Body of pancreas (tissue), 4 donors: ENCODE data around the gene ANKRD44. TPM values are rescaled to one million over a fixed set of nuclear protein-coding genes. Genes with fewer than 3 reads are reported as not detected.

Experiments
- ATAC-seq: fragments of 150-250 bp; one replicate; pipeline ENCODE4 v1.9.1; 2016
- DNase-seq, 4 donors: peaks; one replicate each; pipeline ENCODE4 v3.0.0-alpha.2; 2019
- H3K27ac ChIP-seq, 4 donors: fragments of 200-600 bp; sonication (generic); 1 replicate in 3 of 4; 2 replicates in 1 of 4; pipeline versions ENCODE4 v1.5.1 to v1.6.1; 2016 to 2019; ENCODE audit warnings: mild to moderate bottlenecking in 1 of 4, mixed read lengths in 1 of 4, moderate library complexity in 1 of 4
- H3K27me3 ChIP-seq, 2 donors: fragments of 200-600 bp; sonication (generic); one replicate each; pipeline ENCODE4 v1.6.0; 2016; ENCODE audit warnings: mild to moderate bottlenecking in 1 of 2
- H3K36me3 ChIP-seq, 2 donors: fragments of 200-600 bp; sonication (generic); replicated peaks in 1 of 2; 2 replicates each; pipeline ENCODE4 v1.5.1; 2016; ENCODE audit warnings: low read depth in 2 of 2; ENCODE audit not compliant: insufficient read depth in 1 of 2
- H3K4me1 ChIP-seq: fragments of 200-600 bp; sonication (generic); one replicate; pipeline ENCODE4 v1.6.0; 2016
- H3K4me3 ChIP-seq, 2 donors: fragments of 200-600 bp; sonication (generic); 1 replicate in 1 of 2; 2 replicates in 1 of 2; pipeline ENCODE4 v1.5.1; 2016 to 2019
- H3K9me3 ChIP-seq, 3 donors: fragments of 200-600 bp; sonication (generic); 1 replicate in 2 of 3; 2 replicates in 1 of 3; pipeline ENCODE4 v1.5.1; 2016
- POLR2A ChIP-seq, 3 donors: fragments of 450-650 bp; IDR thresholded peaks; one replicate each; pipeline ENCODE4 v1.6.1; 2016; ENCODE audit warnings: antibody characterized with exemption in 3 of 3, mild to moderate bottlenecking in 2 of 3
- WGBS, 2 donors: methylation state at CpG; one replicate each; pipeline ENCODE4 v1.1.5; 2017; 5-methylcytosine and 5-hydroxymethylcytosine counted together
- intact Hi-C: fragments of 100-400 bp; cut with DNase I; formaldehyde crosslinking; loops from one replicate; pipeline ENCODE4 v1.15.1; 2023
- total RNA-seq, 2 donors: library from RNA; depleted of rRNA; stranded (reverse); fragments of >200 nt; gene quantifications; one replicate each; pipeline ENCODE4 v1.1.0, GENCODE V29; 2016
- TF ChIP-seq, protein P1 (sequence below), 7 experiments: fragments of 450-650 bp in 4 of 7; fragments of 200-600 bp in 3 of 7; sonication (generic) in 3 of 7; IDR thresholded peaks; one replicate each; pipeline ENCODE4 v1.5.1; 2016 to 2019; ENCODE audit warnings: antibody characterized with exemption in 7 of 7

ANKRD44 gene
- total RNA-seq, 2 donors from 2014 or later, result 12.2 TPM

GRCh38 chr2:197034292-197034691, 276.3 kb downstream of the ANKRD44 start:
- intact Hi-C loops, result no loop called here
- TF ChIP-seq, protein P1, sequence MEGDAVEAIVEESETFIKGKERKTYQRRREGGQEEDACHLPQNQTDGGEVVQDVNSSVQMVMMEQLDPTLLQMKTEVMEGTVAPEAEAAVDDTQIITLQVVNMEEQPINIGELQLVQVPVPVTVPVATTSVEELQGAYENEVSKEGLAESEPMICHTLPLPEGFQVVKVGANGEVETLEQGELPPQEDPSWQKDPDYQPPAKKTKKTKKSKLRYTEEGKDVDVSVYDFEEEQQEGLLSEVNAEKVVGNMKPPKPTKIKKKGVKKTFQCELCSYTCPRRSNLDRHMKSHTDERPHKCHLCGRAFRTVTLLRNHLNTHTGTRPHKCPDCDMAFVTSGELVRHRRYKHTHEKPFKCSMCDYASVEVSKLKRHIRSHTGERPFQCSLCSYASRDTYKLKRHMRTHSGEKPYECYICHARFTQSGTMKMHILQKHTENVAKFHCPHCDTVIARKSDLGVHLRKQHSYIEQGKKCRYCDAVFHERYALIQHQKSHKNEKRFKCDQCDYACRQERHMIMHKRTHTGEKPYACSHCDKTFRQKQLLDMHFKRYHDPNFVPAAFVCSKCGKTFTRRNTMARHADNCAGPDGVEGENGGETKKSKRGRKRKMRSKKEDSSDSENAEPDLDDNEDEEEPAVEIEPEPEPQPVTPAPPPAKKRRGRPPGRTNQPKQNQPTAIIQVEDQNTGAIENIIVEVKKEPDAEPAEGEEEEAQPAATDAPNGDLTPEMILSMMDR (IDR thresholded peaks at IDR 0.05), result no peak
- no peak for TF ChIP-seq POLR2A (IDR thresholded peaks at IDR 0.05)
- WGBS, 2 donors, result 40 to 49% methylated on average over 5 of the region's 5 CpGs

DNA sequence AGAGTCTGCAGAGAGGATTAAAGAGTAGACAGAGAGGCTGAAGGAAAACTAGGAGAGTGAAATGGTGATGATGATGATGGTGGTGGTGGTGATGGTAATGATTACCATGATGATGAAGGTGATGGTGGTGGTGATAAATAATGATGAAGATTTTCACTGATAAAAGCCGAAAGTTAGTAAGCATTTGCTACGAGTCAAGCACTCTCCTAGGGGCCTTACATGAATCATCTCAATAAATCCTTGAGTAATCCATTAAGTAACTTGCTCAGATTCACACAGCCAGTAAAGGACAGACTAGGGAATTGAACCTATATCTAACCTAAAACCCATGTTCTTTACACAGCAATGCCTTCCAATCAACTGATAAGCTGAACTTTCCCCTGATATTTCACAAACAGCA, 277.4 kb downstream of the ANKRD44 start:
- ATAC-seq (no peak), DNase-seq (no peak)
- Histone ChIP-seq H3K27ac (no peak overlapping the region), H3K4me1 (peaks cover 38% of the 10 kb centered on the region), H3K36me3 (no peaks in the 10 kb centered on the region), H3K27me3 (no peaks in the 10 kb centered on the region), H3K4me3 (no peak overlapping the region), H3K9me3 (no peaks in the 10 kb centered on the region)
- WGBS, 2 donors, result 92 to 98% methylated on average over 2 of the region's 2 CpGs
- TF ChIP-seq, protein P1 (IDR thresholded peaks at IDR 0.05), result no peak
- no peak for TF ChIP-seq POLR2A (IDR thresholded peaks at IDR 0.05)
- intact Hi-C loops, result no loop called here

More at GRCh38 chr2:197034292-197034691, 276.3 kb downstream of the ANKRD44 start:
- no peaks in the 10 kb centered on the region for H3K36me3 ChIP-seq
- peak; percentile 27 for ATAC-seq
- H3K4me3 ChIP-seq, result no peak overlapping the region
- H3K27me3 ChIP-seq, result no peaks in the 10 kb centered on the region
- H3K9me3 ChIP-seq, result no peaks in the 10 kb centered on the region
- H3K4me1 ChIP-seq, result peaks cover 38% of the 10 kb centered on the region
- DNase-seq, result no peak
- no peak overlapping the region for H3K27ac ChIP-seq

- DNase-seq (no peak), ATAC-seq (peak; percentile 69)
- Histone ChIP-seq H3K9me3 (no peaks in the 10 kb centered on the region), H3K27me3 (no peaks in the 10 kb centered on the region), H3K4me1 (peaks cover 38% of the 10 kb centered on the region), H3K4me3 (no peak overlapping the region), H3K27ac (peak overlapping the region in 1 of 4 donors; percentile 5), H3K36me3 (no peaks in the 10 kb centered on the region)
- no peak for TF ChIP-seq POLR2A (IDR thresholded peaks at IDR 0.05)
- TF ChIP-seq, protein P1 (IDR thresholded peaks at IDR 0.05), result no peak
- intact Hi-C loops, result no loop called here
Observed at GRCh38 chr2:197031803-197032202, 278.8 kb downstream of the ANKRD44 start.

- 84 to 85% methylated on average over 3 of the region's 3 CpGs for WGBS, 2 donors
Observed at GRCh38 chr2:197030090-197030489, 280.5 kb downstream of the ANKRD44 start.

DNA sequence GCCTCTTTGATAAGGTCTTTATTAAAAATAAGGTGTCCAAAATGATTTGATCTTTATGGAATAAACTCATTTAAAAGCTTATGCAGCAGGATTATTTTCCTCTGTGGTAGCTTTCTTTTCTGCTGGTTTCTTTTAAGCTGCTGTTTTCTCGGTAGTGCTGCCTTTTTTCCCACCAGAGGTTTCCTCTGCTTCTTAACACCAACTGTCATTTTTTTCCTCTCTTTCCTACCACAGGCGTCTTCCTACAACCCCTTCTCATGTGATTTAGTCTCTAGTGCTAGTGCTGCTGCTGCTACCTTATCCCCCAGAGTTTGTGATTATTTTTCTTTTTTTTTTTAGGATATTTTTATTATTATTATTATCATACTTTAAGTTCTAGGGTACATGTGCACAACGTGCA, 281.9 kb downstream of the ANKRD44 start:
- 92 to 93% methylated on average over 3 of the region's 3 CpGs for whole genome bisulfite sequencing, 2 donors
- intact Hi-C loops, result no loop called here
- ATAC-seq, result no peak
- TF ChIP-seq, protein P1 (IDR thresholded peaks at IDR 0.05), result no peak
- TF ChIP-seq POLR2A (IDR thresholded peaks at IDR 0.05), result no peak
- Histone ChIP-seq H3K27ac (no peak overlapping the region), H3K27me3 (no peaks in the 10 kb centered on the region), H3K4me3 (no peak overlapping the region), H3K4me1 (peaks cover 18% of the 10 kb centered on the region), H3K9me3 (no peaks in the 10 kb centered on the region), H3K36me3 (no peaks in the 10 kb centered on the region)
- no peak for DNase-seq

More at GRCh38 chr2:197030090-197030489, 280.5 kb downstream of the ANKRD44 start:
- DNase-seq (no peak), ATAC-seq (no peak)
- Histone ChIP-seq H3K4me3 (no peak overlapping the region), H3K4me1 (peaks cover 30% of the 10 kb centered on the region), H3K36me3 (no peaks in the 10 kb centered on the region), H3K9me3 (no peaks in the 10 kb centered on the region), H3K27ac (no peak overlapping the region), H3K27me3 (no peaks in the 10 kb centered on the region)
- intact Hi-C loops, result no loop called here
- no peak for TF ChIP-seq POLR2A (IDR thresholded peaks at IDR 0.05)
- TF ChIP-seq, protein P1 (IDR thresholded peaks at IDR 0.05), result no peak
